ENCODE results near the gene WDR46. TPM values are rescaled to one million over a fixed set of nuclear protein-coding genes. Genes with fewer than 3 reads are reported as not detected.
"Not testable (repeated sequence)": the region's sequence is repeated elsewhere in the genome, so short reads cannot be mapped to it uniquely, and the experiment has no call there.

The WDR46 gene
- total RNA-seq, 1 donor from 2014 or later, result 54.5 TPM

- H3K27me3 Mint-ChIP-seq (ENCODE audit: low read depth), result no peaks in the 10 kb centered on the region
- TF ChIP-seq, protein P1, sequence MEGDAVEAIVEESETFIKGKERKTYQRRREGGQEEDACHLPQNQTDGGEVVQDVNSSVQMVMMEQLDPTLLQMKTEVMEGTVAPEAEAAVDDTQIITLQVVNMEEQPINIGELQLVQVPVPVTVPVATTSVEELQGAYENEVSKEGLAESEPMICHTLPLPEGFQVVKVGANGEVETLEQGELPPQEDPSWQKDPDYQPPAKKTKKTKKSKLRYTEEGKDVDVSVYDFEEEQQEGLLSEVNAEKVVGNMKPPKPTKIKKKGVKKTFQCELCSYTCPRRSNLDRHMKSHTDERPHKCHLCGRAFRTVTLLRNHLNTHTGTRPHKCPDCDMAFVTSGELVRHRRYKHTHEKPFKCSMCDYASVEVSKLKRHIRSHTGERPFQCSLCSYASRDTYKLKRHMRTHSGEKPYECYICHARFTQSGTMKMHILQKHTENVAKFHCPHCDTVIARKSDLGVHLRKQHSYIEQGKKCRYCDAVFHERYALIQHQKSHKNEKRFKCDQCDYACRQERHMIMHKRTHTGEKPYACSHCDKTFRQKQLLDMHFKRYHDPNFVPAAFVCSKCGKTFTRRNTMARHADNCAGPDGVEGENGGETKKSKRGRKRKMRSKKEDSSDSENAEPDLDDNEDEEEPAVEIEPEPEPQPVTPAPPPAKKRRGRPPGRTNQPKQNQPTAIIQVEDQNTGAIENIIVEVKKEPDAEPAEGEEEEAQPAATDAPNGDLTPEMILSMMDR (conservative IDR thresholded peaks at IDR 0.05), result peak; percentile 28
- peaks cover 20% of the 10 kb centered on the region for H3K36me3 Mint-ChIP-seq (ENCODE audit: low read depth)
- DNase-seq (ENCODE audit: low read depth, low spot score), result peak; percentile 87
- peaks cover 56% of the 10 kb centered on the region for H3K4me1 Mint-ChIP-seq
- H3K27ac Mint-ChIP-seq (ENCODE audit: unreplicated experiment), result peak within 1 kb of the TSS; percentile 100
- peak within 1 kb of the TSS; percentile 97 for H3K4me3 Mint-ChIP-seq
- H3K9me3 Mint-ChIP-seq, result no peaks in the 10 kb centered on the region
These were observed 17.4 kb downstream of the WDR46 start, which contains the start of the genes RPS18 and VPS52 for GRCh38 chr6:33271468-33272274. Gene RPS18, plus strand, starts transcription at chr6:33272075. Its CDS starts 45 bp downstream, at chr6:33272120. Gene VPS52, minus strand, starts transcription at chr6:33271876. Its CDS starts 201 bp downstream, at chr6:33271675.

DNA sequence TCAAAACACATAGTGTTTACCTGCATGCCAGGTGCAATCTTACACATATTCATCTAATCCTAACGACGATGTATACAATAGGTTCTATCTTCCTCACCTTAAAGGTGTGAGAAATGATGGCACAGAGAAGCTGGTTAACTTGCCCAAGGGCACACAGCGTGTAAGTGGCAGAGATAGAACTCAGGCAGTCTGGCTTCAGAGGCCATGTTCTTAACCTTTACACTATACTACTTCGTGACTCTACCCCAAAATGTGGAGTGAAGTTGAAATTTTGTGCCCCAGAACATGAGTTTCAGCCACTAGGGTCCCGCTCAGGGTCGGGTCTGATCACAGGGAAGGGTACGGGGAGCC lies 17.9 kb downstream of the WDR46 start:
- TF ChIP-seq, protein P1 (conservative IDR thresholded peaks at IDR 0.05), result peak; percentile 35
- Mint-ChIP-seq H3K27ac (ENCODE audit: unreplicated experiment) (peak overlapping the region; percentile 100), H3K4me1 (peaks cover 50% of the 10 kb centered on the region), H3K36me3 (ENCODE audit: low read depth) (peaks cover 16% of the 10 kb centered on the region), H3K9me3 (no peaks in the 10 kb centered on the region), H3K27me3 (ENCODE audit: low read depth) (no peaks in the 10 kb centered on the region), H3K4me3 (peak overlapping the region; percentile 97)
- no peak for DNase-seq (ENCODE audit: low read depth, low spot score)

DNA sequence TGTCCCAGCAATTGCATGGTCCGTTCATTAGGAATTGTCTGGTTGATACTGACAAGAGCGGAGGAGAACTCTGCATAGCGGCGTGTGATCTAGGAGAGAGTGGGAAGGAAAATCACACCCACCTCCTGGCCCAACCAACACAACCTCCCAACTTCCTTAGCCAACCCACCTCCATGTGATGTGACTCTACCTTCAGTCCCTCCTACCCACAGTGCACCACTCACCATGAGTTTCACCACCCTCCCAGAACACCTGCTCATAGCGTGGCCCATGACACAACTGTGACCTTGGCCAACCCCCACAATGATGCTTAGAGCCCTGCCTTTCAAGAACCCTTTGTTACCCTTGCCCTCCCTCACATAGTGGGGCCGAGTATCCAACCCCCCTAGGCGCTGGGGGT lies 25.0 kb downstream of the WDR46 start:
- Mint-ChIP-seq H3K27me3 (ENCODE audit: low read depth) (no peaks in the 10 kb centered on the region), H3K27ac (ENCODE audit: unreplicated experiment) (no peak overlapping the region), H3K9me3 (no peaks in the 10 kb centered on the region), H3K4me3 (no peak overlapping the region), H3K4me1 (no peaks in the 10 kb centered on the region), H3K36me3 (ENCODE audit: low read depth) (peaks cover 12% of the 10 kb centered on the region)
- TF ChIP-seq, protein P1 (conservative IDR thresholded peaks at IDR 0.05), result no peak
- no peak for DNase-seq (ENCODE audit: low read depth, low spot score)

DNA sequence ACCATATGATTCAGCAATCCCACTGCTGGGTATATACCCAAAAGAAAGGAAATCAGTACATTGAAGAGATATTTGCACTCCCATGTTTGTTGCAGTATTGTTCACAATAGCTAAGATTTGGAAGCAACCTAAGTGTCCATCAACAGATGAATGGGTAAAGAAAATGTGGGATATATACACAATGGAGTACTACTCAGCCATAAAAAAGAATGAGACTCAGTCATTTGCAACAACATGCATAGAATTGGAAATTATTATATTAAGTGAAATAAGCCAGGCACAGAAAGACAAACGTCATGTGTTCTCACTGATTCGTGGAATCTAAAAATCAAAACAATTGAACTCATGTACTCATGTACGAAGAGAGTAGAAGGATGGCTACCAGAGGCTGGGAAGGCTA lies 26.5 kb downstream of the WDR46 start:
- not testable (repeated sequence) for H3K4me3 Mint-ChIP-seq; H3K27ac Mint-ChIP-seq (ENCODE audit: unreplicated experiment); DNase-seq (ENCODE audit: low read depth, low spot score); H3K9me3 Mint-ChIP-seq; H3K4me1 Mint-ChIP-seq; H3K27me3 Mint-ChIP-seq (ENCODE audit: low read depth)
- H3K36me3 Mint-ChIP-seq (ENCODE audit: low read depth), result peaks cover 12% of the 10 kb centered on the region

- DNase-seq (ENCODE audit: low read depth, low spot score), result no peak
- Mint-ChIP-seq H3K4me1 (no peaks in the 10 kb centered on the region), H3K4me3 (no peak overlapping the region), H3K9me3 (no peaks in the 10 kb centered on the region), H3K27ac (ENCODE audit: unreplicated experiment) (no peak overlapping the region), H3K27me3 (ENCODE audit: low read depth) (no peaks in the 10 kb centered on the region), H3K36me3 (ENCODE audit: low read depth) (peaks cover 14% of the 10 kb centered on the region)
- TF ChIP-seq, protein P1 (conservative IDR thresholded peaks at IDR 0.05), result no peak
These were observed 30.0 kb downstream of the WDR46 start for GRCh38 chr6:33259032-33259431.

- no peaks in the 10 kb centered on the region for H3K27me3 Mint-ChIP-seq (ENCODE audit: low read depth)
- no peak for DNase-seq (ENCODE audit: low read depth, low spot score)
- H3K4me1 Mint-ChIP-seq, result peaks cover 16% of the 10 kb centered on the region
These were observed 34.4 kb downstream of the WDR46 start for GRCh38 chr6:33254591-33254990.

More at GRCh38 chr6:33254591-33254990, 34.4 kb downstream of the WDR46 start:
- Mint-ChIP-seq H3K36me3 (ENCODE audit: low read depth) (peaks cover 10% of the 10 kb centered on the region), H3K9me3 (no peaks in the 10 kb centered on the region), H3K27ac (ENCODE audit: unreplicated experiment) (no peak overlapping the region), H3K4me3 (no peak overlapping the region)
- TF ChIP-seq, protein P1 (conservative IDR thresholded peaks at IDR 0.05), result no peak
